OCI-LY1 (cell line): ENCODE results near the gene FOXD4.
"Not testable (repeated sequence)": the region's sequence is repeated elsewhere in the genome, so short reads cannot be mapped to it uniquely, and the experiment has no call there.

Experiments used
- EZH2 ChIP-seq: fragments of 200-600 bp; sonication (generic), shearing (Covaris generic); IDR thresholded peaks from 2 replicates; pipeline ENCODE4 v1.8.0; 2017; ENCODE audit warnings: borderline replicate concordance, mixed run types, mild to moderate bottlenecking, antibody characterized with exemption, low read length, moderate library complexity, mixed read lengths
- TF ChIP-seq, protein P1 (sequence below): fragments of 200-600 bp; sonication (generic), shearing (Covaris generic); IDR thresholded peaks from 2 replicates; pipeline ENCODE4 v1.5.1; 2017; ENCODE audit warnings: mild to moderate bottlenecking, antibody characterized with exemption, low read length, moderate library complexity, mixed read lengths

GRCh38 chr9:159871-160270 lies 41.7 kb upstream of the FOXD4 start:
- TF ChIP-seq, protein P1, sequence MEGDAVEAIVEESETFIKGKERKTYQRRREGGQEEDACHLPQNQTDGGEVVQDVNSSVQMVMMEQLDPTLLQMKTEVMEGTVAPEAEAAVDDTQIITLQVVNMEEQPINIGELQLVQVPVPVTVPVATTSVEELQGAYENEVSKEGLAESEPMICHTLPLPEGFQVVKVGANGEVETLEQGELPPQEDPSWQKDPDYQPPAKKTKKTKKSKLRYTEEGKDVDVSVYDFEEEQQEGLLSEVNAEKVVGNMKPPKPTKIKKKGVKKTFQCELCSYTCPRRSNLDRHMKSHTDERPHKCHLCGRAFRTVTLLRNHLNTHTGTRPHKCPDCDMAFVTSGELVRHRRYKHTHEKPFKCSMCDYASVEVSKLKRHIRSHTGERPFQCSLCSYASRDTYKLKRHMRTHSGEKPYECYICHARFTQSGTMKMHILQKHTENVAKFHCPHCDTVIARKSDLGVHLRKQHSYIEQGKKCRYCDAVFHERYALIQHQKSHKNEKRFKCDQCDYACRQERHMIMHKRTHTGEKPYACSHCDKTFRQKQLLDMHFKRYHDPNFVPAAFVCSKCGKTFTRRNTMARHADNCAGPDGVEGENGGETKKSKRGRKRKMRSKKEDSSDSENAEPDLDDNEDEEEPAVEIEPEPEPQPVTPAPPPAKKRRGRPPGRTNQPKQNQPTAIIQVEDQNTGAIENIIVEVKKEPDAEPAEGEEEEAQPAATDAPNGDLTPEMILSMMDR, result not testable (repeated sequence)
- not testable (repeated sequence) for TF ChIP-seq EZH2
